K562 (cell line): Measurements from ENCODE around the gene CYP46A1.

Source experiments
- BRCA1 ChIP-seq, 2 experiments: fragments of 450-650 bp in 1 of 2; sonication (generic) in 1 of 2; formaldehyde crosslinking in 1 of 2; IDR thresholded peaks; 2 replicates each; pipeline versions ENCODE4 v1.5.0 to v1.6.1; 2017 to 2020; ENCODE audit warnings: mild to moderate bottlenecking in 1 of 2, missing genetic modification reagents in 1 of 2
- CTCF ChIP-seq, 3 experiments: IDR thresholded peaks in 2 of 3; conservative IDR thresholded peaks in 1 of 3; 2 replicates each; pipeline ENCODE4 v1.5.1; 2011 to 2012; ENCODE audit warnings: low read length in 3 of 3, mild to moderate bottlenecking in 3 of 3, control low read depth in 2 of 3, improper control_type of control experiment in 1 of 3, inconsistent platforms in 1 of 3, low read depth in 1 of 3, mixed read lengths in 1 of 3, moderate library complexity in 1 of 3; ENCODE audit not compliant: insufficient read depth in 2 of 3
- EP300 ChIP-seq: IDR thresholded peaks from 2 replicates; pipeline ENCODE4 v1.6.1; 2012; ENCODE audit warnings: low read length, improper control_type of control experiment
- FOXM1 ChIP-seq, 2 experiments: fragments of 450-650 bp in 1 of 2; sonication (generic) in 1 of 2; formaldehyde crosslinking in 1 of 2; IDR thresholded peaks; 2 replicates each; pipeline versions ENCODE4 v1.6.1 to v1.9.0; 2017 to 2022; ENCODE audit warnings: low read depth in 2 of 2, mild to moderate bottlenecking in 2 of 2, missing genetic modification reagents in 1 of 2, moderate library complexity in 1 of 2
- NR2F6 ChIP-seq: fragments of 450-650 bp; formaldehyde crosslinking; IDR thresholded peaks from 2 replicates; pipeline ENCODE4 v1.4.0; 2020; ENCODE audit warnings: mild to moderate bottlenecking
- PRPF4 ChIP-seq: fragments of 200-400 bp; formaldehyde crosslinking; IDR thresholded peaks from one replicate; pipeline ENCODE4 v1.6.1; 2017; ENCODE audit warnings: low read length, low read depth, mild to moderate bottlenecking; ENCODE audit not compliant: insufficient read depth, poor library complexity, severe bottlenecking
- SRSF9 ChIP-seq: fragments of 200-400 bp; formaldehyde crosslinking; IDR thresholded peaks from 2 replicates; pipeline ENCODE4 v1.6.1; 2017; ENCODE audit warnings: low read depth, low read length, borderline replicate concordance
- ZNF347 ChIP-seq: fragments of 450-650 bp; formaldehyde crosslinking; IDR thresholded peaks from 2 replicates; pipeline ENCODE4 v1.4.0; 2020; ENCODE audit warnings: low read depth, mild to moderate bottlenecking, moderate library complexity

- TF ChIP-seq NR2F6 (CRISPR knock-in tag) (no peak), CTCF (IDR thresholded peaks at IDR 0.05 in 2 of 3, conservative IDR thresholded peaks at IDR 0.05 in 1 of 3; ENCODE audit: insufficient read depth in 2 of 3, low read depth in 1 of 3, low read length in 3 of 3) (no peak), BRCA1 (IDR thresholded peaks at IDR 0.05) (no peak), BRCA1 (CRISPR knock-in tag; IDR thresholded peaks at IDR 0.05) (no peak), PRPF4 (no peak), EP300 (no peak), FOXM1 (IDR thresholded peaks at IDR 0.05; ENCODE audit: low read depth) (no peak), FOXM1 (CRISPR knock-in tag; IDR thresholded peaks at IDR 0.05; ENCODE audit: low read depth) (no peak), SRSF9 (no peak), ZNF347 (CRISPR knock-in tag) (no peak)
Measured at GRCh38 chr14:99674776-99675381, 9.2 kb upstream of the CYP46A1 start.
